Vagina (tissue), 2 donors: Measurements from ENCODE around the gene OMD. TPM values are rescaled to one million over a fixed set of nuclear protein-coding genes. Genes with fewer than 3 reads are reported as not detected.

Source experiments
- DNase-seq, 2 donors: peaks; one replicate each; pipeline ENCODE4 v3.0.0-alpha.2; 2017; ENCODE audit errors: extremely low spot score in 2 of 2
- H3K27ac ChIP-seq: fragments of 200-600 bp; sonication (generic); one replicate; pipeline ENCODE4 v1.5.1; 2019
- H3K27me3 ChIP-seq: fragments of 200-600 bp; sonication (generic); one replicate; pipeline ENCODE4 v1.5.1; 2019
- H3K36me3 ChIP-seq, 2 donors: fragments of 200-600 bp; sonication (generic); one replicate each; pipeline ENCODE4 v1.5.1; 2017 to 2019
- H3K4me1 ChIP-seq: fragments of 200-600 bp; sonication (generic); one replicate; pipeline ENCODE4 v1.5.1; 2019
- H3K4me3 ChIP-seq, 2 donors: fragments of 200-600 bp; sonication (generic); 1 replicate in 1 of 2; 2 replicates in 1 of 2; pipeline ENCODE4 v1.5.1; 2016 to 2019
- H3K9me3 ChIP-seq: fragments of 200-600 bp; sonication (generic); one replicate; pipeline ENCODE4 v1.5.1; 2019
- POLR2A ChIP-seq, 2 donors: fragments of 450-650 bp; IDR thresholded peaks; one replicate each; pipeline ENCODE4 v1.6.1; 2017; ENCODE audit warnings: antibody characterized with exemption in 2 of 2, mild to moderate bottlenecking in 2 of 2, moderate library complexity in 2 of 2
- POLR2AphosphoS5 ChIP-seq, 2 donors: sonication (generic); formaldehyde crosslinking; IDR thresholded peaks; one replicate each; pipeline ENCODE4 v1.9.0; 2017; ENCODE audit warnings: antibody characterized with exemption in 2 of 2, mild to moderate bottlenecking in 2 of 2, low read depth in 1 of 2; ENCODE audit not compliant: insufficient read depth in 1 of 2
- intact Hi-C: fragments of 100-400 bp; cut with DNase I; formaldehyde crosslinking; loops from one replicate; pipeline ENCODE4 v1.15.1; 2023
- total RNA-seq: library from RNA; depleted of rRNA; stranded (reverse); fragments of >200 nt; gene quantifications from one replicate; pipeline ENCODE4 v1.2.3, GENCODE V29; 2016
- TF ChIP-seq, protein P1 (sequence below), 3 experiments: fragments of 450-650 bp in 2 of 3; fragments of 200-600 bp in 1 of 3; sonication (generic) in 1 of 3; IDR thresholded peaks; one replicate each; pipeline ENCODE4 v1.5.1; 2017 to 2019; ENCODE audit warnings: antibody characterized with exemption in 3 of 3, mild to moderate bottlenecking in 2 of 3, moderate library complexity in 2 of 3

Gene OMD
- total RNA-seq, 1 donor from 2014 or later, result 10.3 TPM

DNA sequence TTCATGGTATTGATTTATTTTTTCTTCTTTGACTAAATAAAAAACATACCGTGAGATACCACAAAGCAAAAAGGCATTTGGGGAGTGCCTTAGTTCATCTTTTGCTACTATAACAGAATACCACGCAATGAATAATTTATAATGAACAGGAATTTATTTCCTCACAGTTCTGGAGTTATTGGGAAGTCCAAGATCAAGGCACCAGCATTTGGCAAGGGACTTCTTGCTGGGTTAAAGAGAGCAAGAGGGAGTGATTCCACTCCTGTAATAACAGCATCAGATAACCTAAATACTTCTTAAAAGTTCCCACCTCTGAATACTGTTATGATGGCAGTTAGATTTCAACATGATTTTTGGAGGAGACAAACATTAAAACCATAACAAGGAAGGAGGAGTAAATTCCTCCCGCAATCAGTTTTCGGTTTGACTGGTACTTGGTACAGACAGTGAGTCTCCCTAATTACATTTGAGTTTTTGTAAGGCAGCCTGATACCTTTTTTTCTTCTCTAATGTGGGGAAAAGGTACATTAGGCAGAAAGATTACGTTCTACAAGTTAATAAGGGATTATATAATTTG lies 8.8 kb upstream of the OMD start:
- Histone ChIP-seq H3K27me3 (no peaks in the 10 kb centered on the region), H3K4me3 (peak overlapping the region in 1 of 2 donors; percentile 3), H3K27ac (peak overlapping the region; percentile 49), H3K4me1 (no peaks in the 10 kb centered on the region), H3K9me3 (no peaks in the 10 kb centered on the region), H3K36me3 (no peaks in the 10 kb centered on the region)
- no peak for DNase-seq
- TF ChIP-seq, protein P1, sequence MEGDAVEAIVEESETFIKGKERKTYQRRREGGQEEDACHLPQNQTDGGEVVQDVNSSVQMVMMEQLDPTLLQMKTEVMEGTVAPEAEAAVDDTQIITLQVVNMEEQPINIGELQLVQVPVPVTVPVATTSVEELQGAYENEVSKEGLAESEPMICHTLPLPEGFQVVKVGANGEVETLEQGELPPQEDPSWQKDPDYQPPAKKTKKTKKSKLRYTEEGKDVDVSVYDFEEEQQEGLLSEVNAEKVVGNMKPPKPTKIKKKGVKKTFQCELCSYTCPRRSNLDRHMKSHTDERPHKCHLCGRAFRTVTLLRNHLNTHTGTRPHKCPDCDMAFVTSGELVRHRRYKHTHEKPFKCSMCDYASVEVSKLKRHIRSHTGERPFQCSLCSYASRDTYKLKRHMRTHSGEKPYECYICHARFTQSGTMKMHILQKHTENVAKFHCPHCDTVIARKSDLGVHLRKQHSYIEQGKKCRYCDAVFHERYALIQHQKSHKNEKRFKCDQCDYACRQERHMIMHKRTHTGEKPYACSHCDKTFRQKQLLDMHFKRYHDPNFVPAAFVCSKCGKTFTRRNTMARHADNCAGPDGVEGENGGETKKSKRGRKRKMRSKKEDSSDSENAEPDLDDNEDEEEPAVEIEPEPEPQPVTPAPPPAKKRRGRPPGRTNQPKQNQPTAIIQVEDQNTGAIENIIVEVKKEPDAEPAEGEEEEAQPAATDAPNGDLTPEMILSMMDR (IDR thresholded peaks at IDR 0.05), result no peak
- TF ChIP-seq POLR2A (IDR thresholded peaks at IDR 0.05), result no peak
- TF ChIP-seq POLR2AphosphoS5 (IDR thresholded peaks at IDR 0.05; ENCODE audit: insufficient read depth in 1 of 2, low read depth in 1 of 2), result no peak
- intact Hi-C loops, result loop anchor here (5.0 kb wide), 1 partner anchor 86 kb away; no protein-coding TSS in a partner anchor

DNA sequence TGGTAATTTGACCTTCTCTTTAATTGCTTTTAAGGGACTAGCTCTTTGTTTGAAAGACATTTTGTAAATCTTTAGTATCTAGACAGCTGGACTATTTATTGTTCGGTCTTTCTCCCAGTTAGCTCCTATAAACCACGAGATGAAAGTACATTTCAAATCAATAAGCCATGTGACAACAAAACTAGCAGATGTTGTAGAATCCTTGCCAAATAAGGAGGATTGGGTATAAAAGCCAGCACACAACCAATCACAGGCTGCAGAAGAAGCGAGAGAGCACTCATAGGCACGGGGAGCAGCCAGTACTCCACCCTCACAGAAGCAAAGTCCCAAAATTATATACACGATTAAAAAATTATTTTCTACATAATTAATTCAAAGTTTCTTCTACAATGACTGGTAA lies 8.1 kb upstream of the OMD start:
- H3K27me3 ChIP-seq, result no peaks in the 10 kb centered on the region
- H3K9me3 ChIP-seq, result no peaks in the 10 kb centered on the region
- TF ChIP-seq POLR2AphosphoS5 (IDR thresholded peaks at IDR 0.05; ENCODE audit: insufficient read depth in 1 of 2, low read depth in 1 of 2), result peak in 1 of 2 donors; percentile 12
- TF ChIP-seq, protein P1 (IDR thresholded peaks at IDR 0.05), result no peak
- no peak for DNase-seq
- H3K36me3 ChIP-seq, result no peaks in the 10 kb centered on the region
- H3K4me3 ChIP-seq, result peak overlapping the region in 1 of 2 donors; percentile 3
- H3K4me1 ChIP-seq, result no peaks in the 10 kb centered on the region
- intact Hi-C loops, result loop anchor here (5.0 kb wide), 1 partner anchor 85 kb away; no protein-coding TSS in a partner anchor
- peak overlapping the region; percentile 49 for H3K27ac ChIP-seq

DNA sequence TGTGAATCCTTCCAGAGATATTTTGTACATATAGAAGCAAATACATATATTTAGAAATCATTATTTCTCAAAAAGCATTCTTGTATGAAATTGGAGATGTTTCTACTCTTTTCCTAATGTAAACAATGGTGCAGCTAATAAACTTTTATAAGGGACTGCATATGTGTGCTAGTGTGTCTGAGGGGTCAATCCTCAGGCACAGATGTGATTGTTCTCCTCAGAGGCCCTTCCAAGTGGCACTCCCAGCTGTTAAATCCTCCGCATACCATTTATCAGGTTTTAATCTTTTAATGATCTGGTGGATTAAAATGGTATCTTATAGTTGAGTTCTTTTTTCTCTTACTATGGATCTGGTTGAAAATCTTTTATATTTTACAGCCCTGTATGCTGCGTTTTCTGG lies 5.6 kb upstream of the OMD start:
- Histone ChIP-seq H3K4me1 (peaks cover 16% of the 10 kb centered on the region), H3K9me3 (no peaks in the 10 kb centered on the region), H3K27me3 (no peaks in the 10 kb centered on the region), H3K27ac (no peak overlapping the region), H3K36me3 (no peaks in the 10 kb centered on the region), H3K4me3 (no peak overlapping the region)
- intact Hi-C loops, result loop anchor here (5.0 kb wide), 1 partner anchor 83 kb away; no protein-coding TSS in a partner anchor
- no peak for DNase-seq
- no peak for TF ChIP-seq POLR2A (IDR thresholded peaks at IDR 0.05)

DNA sequence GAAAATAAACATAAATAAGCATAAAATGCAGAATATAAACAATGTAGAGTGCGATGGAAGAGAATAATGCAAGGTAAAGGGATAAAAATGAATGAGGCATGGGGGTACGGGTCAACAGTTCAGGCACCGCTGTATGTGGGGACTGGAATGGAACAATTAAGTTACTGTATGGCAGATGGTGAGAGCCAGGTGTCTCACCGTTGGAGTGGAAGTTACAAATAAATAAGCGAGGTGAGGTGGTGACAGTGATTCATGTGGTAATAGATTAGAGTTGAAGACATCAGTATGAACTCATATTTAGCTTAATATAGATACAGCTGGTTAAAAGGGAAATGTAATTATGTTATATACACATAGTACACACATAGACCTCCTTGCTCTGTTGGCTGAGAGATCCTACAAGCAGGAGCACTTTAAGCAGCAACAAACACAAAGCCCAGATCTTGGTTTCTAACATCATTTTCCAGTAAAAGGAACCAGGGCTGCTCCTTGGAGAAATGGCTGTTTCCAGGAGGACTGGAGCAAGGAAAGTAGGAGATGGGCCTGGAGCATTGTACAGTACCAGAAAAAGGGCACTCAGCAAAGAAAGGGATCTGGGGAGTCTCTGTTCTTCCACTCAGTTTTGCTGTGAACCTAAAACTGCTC lies 2.4 kb upstream of the OMD start:
- no peaks in the 10 kb centered on the region for H3K27me3 ChIP-seq
- no peaks in the 10 kb centered on the region for H3K9me3 ChIP-seq
- intact Hi-C loops, result no loop called here
- peak overlapping the region; percentile 33 for H3K27ac ChIP-seq
- no peaks in the 10 kb centered on the region for H3K36me3 ChIP-seq
- peaks cover 16% of the 10 kb centered on the region for H3K4me1 ChIP-seq
- no peak for TF ChIP-seq POLR2AphosphoS5 (IDR thresholded peaks at IDR 0.05; ENCODE audit: insufficient read depth in 1 of 2, low read depth in 1 of 2)
- no peak for TF ChIP-seq POLR2A (IDR thresholded peaks at IDR 0.05)
- TF ChIP-seq, protein P1 (IDR thresholded peaks at IDR 0.05), result no peak
- H3K4me3 ChIP-seq, result no peak overlapping the region
- DNase-seq, result no peak

DNA sequence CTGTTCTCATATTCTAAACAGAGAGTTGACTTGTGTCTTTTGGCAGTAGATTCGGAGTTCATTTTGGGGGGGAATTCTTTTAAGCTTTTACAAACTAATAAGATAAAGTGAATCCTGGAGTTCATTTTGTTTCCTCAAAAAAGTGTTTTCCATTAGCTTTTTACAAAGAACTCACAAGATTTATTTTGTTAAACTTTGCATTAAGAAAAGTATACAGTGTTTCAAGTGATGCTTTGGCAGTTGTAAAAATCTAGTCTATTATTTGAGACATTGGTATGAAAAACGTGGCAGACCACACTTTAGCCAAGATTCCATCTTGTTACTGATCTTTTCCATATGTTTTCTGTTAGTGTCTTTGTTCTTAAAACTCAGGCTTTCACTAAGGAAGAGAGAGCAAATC lies 1.2 kb upstream of the OMD start:
- Histone ChIP-seq H3K9me3 (no peaks in the 10 kb centered on the region), H3K4me3 (no peak overlapping the region), H3K4me1 (peaks cover 16% of the 10 kb centered on the region), H3K27me3 (no peaks in the 10 kb centered on the region), H3K36me3 (no peaks in the 10 kb centered on the region), H3K27ac (peak overlapping the region; percentile 62)
- TF ChIP-seq, protein P1 (IDR thresholded peaks at IDR 0.05), result no peak
- TF ChIP-seq POLR2A (IDR thresholded peaks at IDR 0.05) (no peak), POLR2AphosphoS5 (IDR thresholded peaks at IDR 0.05; ENCODE audit: insufficient read depth in 1 of 2, low read depth in 1 of 2) (no peak)
- no peak for DNase-seq
- intact Hi-C loops, result no loop called here
